AML-193 (cell line): Measurements from ENCODE around the gene TF.

Source experiments
- DNase-seq, 2 experiments: peaks; one replicate each; lab custom pipeline; 2025; lab: John Stamatoyannopoulos, UW

TF gene

GRCh38 chr3:133836497-133837158 lies 90.4 kb downstream of the TF start:
- no peak for DNase-seq

DNA sequence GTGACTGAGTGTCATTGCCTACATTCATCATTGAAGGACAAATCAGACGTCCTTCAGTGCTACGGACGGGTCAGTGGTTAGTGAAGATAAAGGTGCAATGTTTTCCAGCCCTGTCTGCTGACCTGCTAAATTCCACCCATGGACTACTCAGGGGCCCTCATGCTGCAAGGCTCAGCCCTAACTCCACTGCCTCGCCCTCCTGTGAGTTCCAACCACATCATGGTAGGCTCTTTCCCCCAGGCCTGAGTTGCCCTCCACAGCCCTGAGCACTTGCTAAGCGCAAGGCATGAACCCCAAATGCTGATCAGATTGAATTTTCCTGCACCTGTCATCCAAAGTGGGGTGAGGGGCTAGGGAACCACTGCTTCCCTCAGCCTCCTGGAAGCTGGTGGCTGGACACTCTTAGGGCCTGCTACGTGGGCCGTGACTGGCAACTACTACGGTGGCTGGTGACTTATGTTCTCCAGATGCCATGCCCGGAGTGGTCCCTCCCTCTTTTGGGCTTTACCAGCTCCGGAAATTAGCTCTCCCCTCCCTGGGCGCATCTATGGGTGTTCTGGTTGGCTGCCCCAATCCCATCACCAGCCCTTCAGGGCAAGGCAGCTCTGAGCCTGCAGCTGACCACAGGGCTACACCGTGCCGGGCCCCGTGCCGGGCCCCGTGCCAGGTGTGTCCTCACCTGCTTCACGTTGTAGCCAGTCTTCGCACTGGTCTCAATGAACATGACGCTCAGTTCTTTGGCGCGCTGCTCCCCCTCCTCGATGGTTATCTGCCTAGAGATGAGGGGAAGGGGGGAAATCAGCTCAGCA lies 91.5 kb downstream of the TF start:
- DNase-seq: no peak

- DNase-seq: no peak
Measured at GRCh38 chr3:133838296-133838789, 92.2 kb downstream of the TF start.

GRCh38 chr3:133838916-133839800 lies 93.0 kb downstream of the TF start:
- no peak for DNase-seq

DNA sequence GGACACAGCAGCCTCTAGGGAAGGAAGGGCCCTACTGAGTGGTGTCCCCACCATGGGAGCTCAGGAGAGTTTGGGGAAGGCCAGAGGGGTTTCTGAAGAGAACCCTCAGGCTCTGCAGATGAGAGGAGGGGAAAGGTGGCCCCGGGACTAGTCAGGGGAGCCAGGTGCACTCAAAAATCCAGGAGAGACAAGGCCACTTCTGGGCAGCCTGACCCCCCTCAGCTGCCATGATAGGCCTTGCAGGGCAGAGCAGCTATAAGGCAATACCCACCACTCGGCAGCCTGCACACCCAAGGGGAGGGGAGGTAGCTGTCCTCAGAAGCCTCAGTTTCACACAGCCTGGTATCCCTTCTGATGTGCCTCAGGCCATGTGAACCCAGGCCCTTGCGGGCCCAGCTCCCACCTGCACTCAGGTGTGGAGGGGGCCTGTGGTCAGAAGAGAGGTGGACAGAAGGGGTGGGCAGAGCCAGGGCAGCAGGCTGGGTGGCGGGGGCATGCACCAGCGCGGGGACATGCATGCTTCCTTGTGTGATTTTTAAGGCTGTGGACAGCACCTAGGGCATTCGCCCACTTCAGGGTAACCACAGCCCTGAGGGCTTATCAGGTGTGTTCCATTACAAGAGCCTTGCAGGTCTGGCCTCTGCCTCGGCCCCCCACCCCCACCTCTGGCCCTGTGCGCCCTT lies 94.0 kb downstream of the TF start:
- no peak for DNase-seq

DNA sequence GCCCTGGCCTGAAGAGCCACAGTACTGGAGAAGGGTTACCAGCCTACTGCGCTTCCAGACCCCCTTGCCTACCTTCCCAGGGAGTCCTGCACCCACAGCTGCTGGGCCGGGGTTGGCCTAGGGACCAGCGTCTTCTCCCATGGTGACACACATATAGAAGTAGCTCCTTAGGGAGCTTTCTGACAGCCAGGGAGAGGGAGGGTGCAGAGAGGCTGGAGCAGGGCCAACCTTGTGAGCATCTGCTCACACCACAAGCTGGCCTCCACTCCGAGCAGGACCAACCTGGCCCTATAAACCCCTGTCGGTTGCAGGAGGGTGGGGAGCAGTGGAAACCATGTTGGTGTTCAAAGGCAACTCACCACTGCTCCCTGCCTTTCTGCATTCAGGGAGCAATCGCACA lies 94.6 kb downstream of the TF start:
- no peak for DNase-seq

GRCh38 chr3:133841196-133841595 lies 95.0 kb downstream of the TF start:
- no peak for DNase-seq

GRCh38 chr3:133842158-133842557 lies 96.0 kb downstream of the TF start:
- no peak for DNase-seq

DNA sequence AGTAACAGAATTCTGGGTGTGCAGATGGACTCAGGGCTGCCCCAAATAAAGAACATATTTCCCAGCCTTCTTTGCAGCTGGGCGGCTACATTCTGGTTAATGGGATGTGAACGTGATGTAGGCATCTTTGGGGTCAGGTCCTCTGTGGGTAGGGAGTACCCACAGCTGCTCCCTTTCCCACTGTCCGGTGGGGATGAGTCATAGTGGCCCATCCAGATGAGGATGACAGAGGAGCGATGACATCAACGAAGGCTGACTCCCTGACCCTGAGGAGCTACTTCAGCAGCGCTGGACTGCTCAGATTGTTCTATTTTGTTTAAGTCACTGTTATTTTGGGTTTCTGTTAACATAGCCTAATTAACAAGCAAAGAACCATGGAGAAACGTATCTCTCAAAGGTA lies 97.4 kb downstream of the TF start:
- DNase-seq: no peak

GRCh38 chr3:133845127-133845526 lies 98.9 kb downstream of the TF start:
- DNase-seq: no peak
